SK-N-SH (cell line): Measurements from ENCODE around the gene TRAM2. TPM values are rescaled to one million over a fixed set of nuclear protein-coding genes. Genes with fewer than 3 reads are reported as not detected.

Experiments used
- CTCF ChIA-PET: fragments of 300-600, 350-600 bp; formaldehyde crosslinking; extraction: SDS; loops from one replicate; lab custom pipeline; 2021; lab: Yijun Ruan, JAX
- POLR2A ChIA-PET: fragments of 350-600 bp; sonication (Branson Sonifier 250); formaldehyde crosslinking; extraction: SDS; loops from one replicate; lab custom pipeline; 2020; ENCODE audit warnings: antibody characterized with exemption, inconsistent platforms; lab: Yijun Ruan, JAX
- DNase-seq: peaks from one replicate; pipeline ENCODE4 v3.0.0; 2012
- H2AFZ ChIP-seq: fragments of 200-600 bp; sonication (generic); 2 replicates; pipeline ENCODE4 v1.8.1; 2016; ENCODE audit warnings: antibody characterized with exemption, mild to moderate bottlenecking, low read depth
- H3F3A ChIP-seq: fragments of 200-600 bp; sonication (generic); replicated peaks from 2 replicates; pipeline ENCODE3; 2016; ENCODE audit warnings: antibody characterized with exemption, mild to moderate bottlenecking; ENCODE audit not compliant: insufficient read depth
- H3K27ac ChIP-seq, 2 experiments: fragments of 200-500 bp in 1 of 2; fragments of 200-600 bp in 1 of 2; sonication (Bioruptor generic) in 1 of 2; sonication (generic), shearing (Covaris generic) in 1 of 2; 2 replicates each; pipeline versions ENCODE4 v1.5.1 to v1.6.1; 2014 to 2016; ENCODE audit warnings: low read depth in 2 of 2, inconsistent platforms in 1 of 2, low read length in 1 of 2, mild to moderate bottlenecking in 1 of 2, mixed read lengths in 1 of 2
- H3K27me3 ChIP-seq: fragments of 200-600 bp; sonication (generic), shearing (Covaris generic); 2 replicates; pipeline ENCODE4 v1.6.1; 2016; ENCODE audit warnings: mixed run types; ENCODE audit not compliant: insufficient read depth
- H3K36me3 ChIP-seq, 2 experiments: fragments of 200-500 bp in 1 of 2; fragments of 200-600 bp in 1 of 2; sonication (Bioruptor generic) in 1 of 2; sonication (generic) in 1 of 2; replicated peaks in 1 of 2; 2 replicates each; pipeline versions ENCODE3 to v1.5.1; 2014 to 2016; ENCODE audit warnings: low read length in 1 of 2, mild to moderate bottlenecking in 1 of 2; ENCODE audit not compliant: insufficient read depth in 2 of 2, control insufficient read depth in 1 of 2
- H3K4me1 ChIP-seq, 2 experiments: fragments of 200-500 bp in 1 of 2; fragments of 200-600 bp in 1 of 2; sonication (Bioruptor generic) in 1 of 2; sonication (generic), shearing (Covaris generic) in 1 of 2; 2 replicates each; pipeline versions ENCODE4 v1.5.1 to v1.6.1; 2014 to 2016; ENCODE audit warnings: low read depth in 1 of 2, low read length in 1 of 2, mixed run types in 1 of 2; ENCODE audit not compliant: insufficient read depth in 2 of 2, control insufficient read depth in 1 of 2
- H3K4me2 ChIP-seq: fragments of 200-600 bp; sonication (generic), shearing (Covaris generic); 2 replicates; pipeline ENCODE4 v1.6.1; 2017; ENCODE audit warnings: mixed run types
- H3K4me3 ChIP-seq, 2 experiments: fragments of 200-500 bp in 1 of 2; fragments of 200-600 bp in 1 of 2; sonication (Bioruptor generic) in 1 of 2; sonication (generic), shearing (Covaris generic) in 1 of 2; 2 replicates each; pipeline versions ENCODE4 v1.5.1 to v1.8.1; 2014 to 2016; ENCODE audit warnings: low read depth in 2 of 2, inconsistent platforms in 1 of 2, low read length in 1 of 2, mild to moderate bottlenecking in 1 of 2, mixed read lengths in 1 of 2, moderate library complexity in 1 of 2
- H3K79me2 ChIP-seq: fragments of 200-600 bp; sonication (generic); 2 replicates; pipeline ENCODE4 v1.8.1; 2017; ENCODE audit warnings: mild to moderate bottlenecking; ENCODE audit not compliant: insufficient read depth
- H3K9ac ChIP-seq: fragments of 200-600 bp; sonication (generic); 2 replicates; pipeline ENCODE4 v1.6.1; 2017; ENCODE audit warnings: mixed run types
- H3K9me2 ChIP-seq: fragments of 200-600 bp; sonication (generic); 2 replicates; pipeline ENCODE4 v1.6.1; 2017; ENCODE audit warnings: mixed run types
- H3K9me3 ChIP-seq: fragments of 200-600 bp; sonication (generic); 2 replicates; pipeline ENCODE4 v1.6.1; 2017; ENCODE audit warnings: mixed run types, mild to moderate bottlenecking, moderate library complexity
- H4K20me1 ChIP-seq: fragments of 200-600 bp; sonication (generic); 2 replicates; pipeline ENCODE4 v1.6.1; 2017; ENCODE audit warnings: mild to moderate bottlenecking, mixed run types; ENCODE audit not compliant: insufficient read depth
- CTCF ChIP-seq: fragments of 200-600 bp; sonication (generic); IDR thresholded peaks from 2 replicates; pipeline ENCODE4 v1.6.1; 2017; ENCODE audit warnings: antibody characterized with exemption, mild to moderate bottlenecking, moderate library complexity
- ELF1 ChIP-seq: IDR thresholded peaks from 2 replicates; pipeline ENCODE4 v1.4.0; 2012
- EZH2phosphoT487 ChIP-seq: fragments of 200-600 bp; sonication (generic); IDR thresholded peaks from 2 replicates; pipeline ENCODE4 v1.6.1; 2017; ENCODE audit warnings: low read depth, mixed run types, mild to moderate bottlenecking, antibody characterized with exemption, moderate library complexity, borderline replicate concordance
- FOSL2 ChIP-seq: IDR thresholded peaks from 2 replicates; pipeline ENCODE4 v1.4.0; 2012; ENCODE audit warnings: low read depth, mild to moderate bottlenecking, moderate library complexity, borderline replicate concordance
- FOXM1 ChIP-seq: IDR thresholded peaks from 2 replicates; pipeline ENCODE4 v1.4.0; 2012; ENCODE audit warnings: low read depth, mild to moderate bottlenecking
- GATA2 ChIP-seq: sonication (generic); formaldehyde crosslinking; IDR thresholded peaks from 2 replicates; pipeline ENCODE4 v1.5.0; 2020; ENCODE audit warnings: mild to moderate bottlenecking, missing genetic modification reagents
- IRF3 ChIP-seq: fragments of 150-350 bp; IDR thresholded peaks from 2 replicates; pipeline ENCODE4 v1.6.1; 2016; ENCODE audit warnings: mild to moderate bottlenecking, low read depth, low read length
- JUND ChIP-seq: IDR thresholded peaks from 2 replicates; pipeline ENCODE4 v1.4.0; 2012
- MAX ChIP-seq: IDR thresholded peaks from 2 replicates; pipeline ENCODE4 v1.4.0; 2012; ENCODE audit warnings: low read depth
- MXI1 ChIP-seq: IDR thresholded peaks from 2 replicates; pipeline ENCODE4 v1.6.1; 2012; ENCODE audit warnings: mild to moderate bottlenecking, low read depth, low read length, improper control_type of control experiment
- RCOR1 ChIP-seq: fragments of 150-350 bp; IDR thresholded peaks from 2 replicates; pipeline ENCODE4 v1.6.1; 2017; ENCODE audit warnings: antibody characterized with exemption, low read length
- SIN3A ChIP-seq: IDR thresholded peaks from 2 replicates; pipeline ENCODE4 v1.6.1; 2012; ENCODE audit warnings: low read depth, mild to moderate bottlenecking, low read length, moderate library complexity, borderline replicate concordance
- SMC3 ChIP-seq: IDR thresholded peaks from 2 replicates; pipeline ENCODE4 v1.6.1; 2012; ENCODE audit warnings: low read depth, low read length, improper control_type of control experiment
- TAF1 ChIP-seq: IDR thresholded peaks from 2 replicates; pipeline ENCODE4 v1.6.1; 2012; ENCODE audit warnings: low read depth, mild to moderate bottlenecking, low read length, moderate library complexity, borderline replicate concordance
- TEAD4 ChIP-seq: IDR thresholded peaks from 2 replicates; pipeline ENCODE4 v1.4.0; 2012; ENCODE audit warnings: mild to moderate bottlenecking, borderline replicate concordance; ENCODE audit not compliant: insufficient read depth
- USF2 ChIP-seq: fragments of 150-350 bp; IDR thresholded peaks from 2 replicates; pipeline ENCODE4 v1.6.1; 2017; ENCODE audit warnings: antibody characterized with exemption, low read length, low read depth, borderline replicate concordance
- YY1 ChIP-seq: IDR thresholded peaks from 2 replicates; pipeline ENCODE4 v1.4.0; 2012; ENCODE audit warnings: low read depth, mild to moderate bottlenecking
- ZBTB33 ChIP-seq: IDR thresholded peaks from 2 replicates; pipeline ENCODE4 v1.4.0; 2012; ENCODE audit warnings: low read depth, borderline replicate concordance
- WGBS: methylation state at CpG from one replicate; pipeline ENCODE4 v1.1.6; 2017; ENCODE audit warnings: low lambda C conversion rate; 5-methylcytosine and 5-hydroxymethylcytosine counted together
- polyA plus RNA-seq, 3 experiments: library from polyadenylated mRNA; depleted of rRNA; stranded (reverse); fragments of >200 nt; gene quantifications; 2 replicates each; pipeline ENCODE4 v1.2.3, GENCODE V29; 2012

The TRAM2 gene
- polyA plus RNA-seq, 1 of the 3 experiments (the other 2 are of a cell fraction) = 26.4 TPM

GRCh38 chr6:52497652-52498408, 79.0 kb downstream of the TRAM2 start:
- H3K9ac ChIP-seq = no peak overlapping the region
- ChIA-PET POLR2A (interaction anchor here (0.7 kb wide), 1 partner anchor 34 kb away, joined by 3 read pairs; no protein-coding TSS in a partner anchor), CTCF (interaction anchor here (1.5 kb wide), 1 partner anchor 9 kb away, joined by 3 read pairs; no protein-coding TSS in a partner anchor)
- no peaks in the 10 kb centered on the region for H4K20me1 ChIP-seq
- peaks cover 34 to 42% of the 10 kb centered on the region in 2 experiments for H3K36me3 ChIP-seq
- WGBS = 92% methylated on average over 14 of the region's 14 CpGs
- TF ChIP-seq JUND (no peak), SMC3 (no peak), IRF3 (no peak)
- H3K9me2 ChIP-seq = no peaks in the 10 kb centered on the region
- peaks cover 29% of the 10 kb centered on the region for H3F3A ChIP-seq
- H3K4me3 ChIP-seq = no peak overlapping the region
- no peak overlapping the region for H3K27ac ChIP-seq
- no peak for DNase-seq
- H2AFZ ChIP-seq = no peak overlapping the region
- H3K79me2 ChIP-seq = no peaks in the 10 kb centered on the region
- no peaks in the 10 kb centered on the region for H3K9me3 ChIP-seq
- H3K4me1 ChIP-seq = peaks cover 0 to 10% of the 10 kb centered on the region in 2 experiments; a peak in 2 of 4 replicates
- no peaks in the 10 kb centered on the region for H3K27me3 ChIP-seq
- no peak overlapping the region for H3K4me2 ChIP-seq

- Histone ChIP-seq H3K9me3 (no peaks in the 10 kb centered on the region), H4K20me1 (no peaks in the 10 kb centered on the region), H3F3A (peaks cover 33% of the 10 kb centered on the region), H3K9ac (no peak overlapping the region), H3K79me2 (no peaks in the 10 kb centered on the region), H3K27ac (no peak overlapping the region), H3K9me2 (no peaks in the 10 kb centered on the region), H3K4me3 (no peak overlapping the region), H3K36me3 (peaks cover 23 to 30% of the 10 kb centered on the region in 2 experiments), H3K4me1 (peaks cover 0 to 10% of the 10 kb centered on the region in 2 experiments; a peak in 2 of 4 replicates), H3K27me3 (no peaks in the 10 kb centered on the region), H2AFZ (no peak overlapping the region), H3K4me2 (no peak overlapping the region)
- 100% methylated on average over 2 of the region's 2 CpGs for WGBS
- DNase-seq = no peak
- POLR2A ChIA-PET = no interaction called here
- CTCF ChIA-PET = interaction anchor here (0.7 to 2.0 kb wide), 2 partner anchors 80 to 101 kb away, joined by 3 to 7 read pairs; partner anchors contain the start of gene TRAM2
- no peak for TF ChIP-seq JUND
- no peak for TF ChIP-seq SIN3A
- TF ChIP-seq FOXM1 = no peak
- TF ChIP-seq IRF3 = no peak
- no peak for TF ChIP-seq ELF1
- no peak for TF ChIP-seq YY1
- no peak for TF ChIP-seq TEAD4
- no peak for TF ChIP-seq EZH2phosphoT487
- no peak for TF ChIP-seq FOSL2
- TF ChIP-seq GATA2 (CRISPR knock-in tag) = no peak
- TF ChIP-seq SMC3 = no peak
- TF ChIP-seq MXI1 = no peak
- TF ChIP-seq MAX = no peak
- TF ChIP-seq RCOR1 = no peak
- no peak for TF ChIP-seq ZBTB33
- no peak for TF ChIP-seq USF2
- TF ChIP-seq TAF1 = no peak
- TF ChIP-seq CTCF = no peak
Measured at GRCh38 chr6:52496631-52497030, 80.2 kb downstream of the TRAM2 start.
